Endothelial cell of umbilical vein (primary cell): ENCODE data around the gene IFRD2. TPM values are rescaled to one million over a fixed set of nuclear protein-coding genes. Genes with fewer than 3 reads are reported as not detected.

ENCODE experiments used
- BruUV-seq: library from RNA; stranded (reverse); fragments of 400-500 nt; replicated peaks from 2 replicates; lab custom pipeline; 2021; lab: Mats Ljungman, UMichigan
- CTCF ChIA-PET: fragments of 300-600, 350-600 bp; sonication (Branson Sonifier 250); formaldehyde crosslinking; loops from one replicate; lab custom pipeline; 2021; ENCODE audit warnings: antibody characterized with exemption, inconsistent platforms; lab: Charles Lee
- POLR2A ChIA-PET: fragments of 300-600, 350-600 bp; sonication (Branson Sonifier 250); formaldehyde crosslinking; loops from one replicate; lab custom pipeline; 2021; ENCODE audit warnings: antibody characterized with exemption, inconsistent platforms; lab: Charles Lee
- DNase-seq: peaks from one replicate; pipeline ENCODE4 v3.0.0-alpha.2; 2011; ENCODE audit warnings: low read depth, low spot score
- FAIRE-seq: peaks from 2 replicates; lab custom pipeline; 2011; peaks lifted over from hg19 to GRCh38; lab: Jason Lieb, UNC
- H2AFZ ChIP-seq: 2 replicates; pipeline ENCODE4 v1.6.0; 2012; ENCODE audit warnings: low read depth, low read length, control low read depth, inconsistent platforms
- H3K27ac ChIP-seq: 2 replicates; pipeline ENCODE4 v1.5.1; 2011; ENCODE audit warnings: low read depth, mild to moderate bottlenecking, control low read depth, low read length, moderate library complexity; ENCODE audit not compliant: insufficient read depth
- H3K27me3 ChIP-seq, 2 experiments: 2 replicates each; pipeline versions ENCODE4 v1.6.0 to v1.6.1; 2011; ENCODE audit warnings: low read length in 2 of 2, mixed read lengths in 1 of 2; ENCODE audit not compliant: control insufficient read depth in 2 of 2, insufficient read depth in 2 of 2
- H3K36me3 ChIP-seq, 2 experiments: 2 replicates in 1 of 2; 3 replicates in 1 of 2; pipeline ENCODE4 v1.5.1; 2011; ENCODE audit warnings: low read length in 2 of 2, mild to moderate bottlenecking in 1 of 2, moderate library complexity in 1 of 2; ENCODE audit not compliant: control insufficient read depth in 2 of 2, insufficient read depth in 2 of 2; ENCODE audit errors: extremely low read depth in 1 of 2
- H3K4me1 ChIP-seq: 3 replicates; pipeline ENCODE4 v1.5.1; 2011; ENCODE audit warnings: mild to moderate bottlenecking, low read length; ENCODE audit not compliant: control insufficient read depth, insufficient read depth; ENCODE audit errors: extremely low read depth
- H3K4me2 ChIP-seq: 2 replicates; pipeline ENCODE4 v1.6.1; 2011; ENCODE audit warnings: low read length, control low read depth, mixed read lengths; ENCODE audit not compliant: insufficient read depth
- H3K4me3 ChIP-seq, 3 experiments: fragments of 200-600 bp in 1 of 3; sonication (generic), shearing (Covaris generic) in 1 of 3; replicated peaks in 1 of 3; 2 replicates each; pipeline ENCODE4 v1.5.1; 2011 to 2016; ENCODE audit warnings: control low read depth in 3 of 3, low read length in 3 of 3, mild to moderate bottlenecking in 2 of 3, inconsistent platforms in 1 of 3, low read depth in 1 of 3, moderate library complexity in 1 of 3; ENCODE audit not compliant: insufficient read depth in 1 of 3
- H3K79me2 ChIP-seq: 2 replicates; pipeline ENCODE4 v1.6.0; 2012; ENCODE audit warnings: low read length, inconsistent platforms; ENCODE audit not compliant: control insufficient read depth, insufficient read depth
- H3K9ac ChIP-seq: replicated peaks from 2 replicates; pipeline ENCODE3; 2011; ENCODE audit warnings: low read length, control low read depth; ENCODE audit not compliant: insufficient read depth; ENCODE audit errors: extremely low read depth
- H3K9me1 ChIP-seq: replicated peaks from 3 replicates; pipeline ENCODE4 v1.6.0; 2011; ENCODE audit warnings: mild to moderate bottlenecking, low read length; ENCODE audit not compliant: control insufficient read depth, insufficient read depth; ENCODE audit errors: extremely low read depth
- H3K9me3 ChIP-seq: replicated peaks from 2 replicates; pipeline ENCODE4 v1.5.1; 2012; ENCODE audit warnings: low read length, inconsistent platforms; ENCODE audit not compliant: control insufficient read depth, insufficient read depth
- H4K20me1 ChIP-seq: replicated peaks from 2 replicates; pipeline ENCODE3; 2011; ENCODE audit warnings: mild to moderate bottlenecking, low read length; ENCODE audit not compliant: control insufficient read depth, insufficient read depth; ENCODE audit errors: extremely low read depth
- EZH2 ChIP-seq: IDR thresholded peaks from 2 replicates; pipeline ENCODE4 v1.6.1; 2012; ENCODE audit warnings: borderline replicate concordance, low read depth, mild to moderate bottlenecking, moderate library complexity, low read length, inconsistent platforms; ENCODE audit not compliant: severe bottlenecking
- FOS ChIP-seq: IDR thresholded peaks from 2 replicates; pipeline ENCODE4 v1.6.1; 2011; ENCODE audit warnings: mild to moderate bottlenecking, low read length, moderate library complexity, borderline replicate concordance; ENCODE audit not compliant: insufficient read depth
- GATA2 ChIP-seq: IDR thresholded peaks from 2 replicates; pipeline ENCODE4 v1.7.0; 2011; ENCODE audit warnings: low read depth, mild to moderate bottlenecking, moderate library complexity, mixed read lengths, low read length; ENCODE audit not compliant: insufficient read length, insufficient read depth
- JUN ChIP-seq: IDR thresholded peaks from 2 replicates; pipeline ENCODE4 v1.6.1; 2011; ENCODE audit warnings: borderline replicate concordance, low read depth; ENCODE audit not compliant: insufficient read length, insufficient read depth
- MYC ChIP-seq: IDR thresholded peaks from one replicate; pipeline ENCODE4 v1.6.1; 2011; ENCODE audit warnings: mild to moderate bottlenecking, low read depth, low read length
- POLR2AphosphoS5 ChIP-seq: IDR thresholded peaks from 2 replicates; pipeline ENCODE4 v1.6.1; 2012; ENCODE audit warnings: low read depth, mild to moderate bottlenecking, control low read depth, low read length, moderate library complexity; ENCODE audit not compliant: insufficient read depth
- dilution Hi-C: fragments of 300-500 bp; cut with MboI; formaldehyde crosslinking; loops from one replicate; pipeline ENCODE4 v1.15.0; 2019; ENCODE audit warnings: low sequenced_read_pairs; ENCODE audit not compliant: extremely low pct_ligation_motif_present
- intact Hi-C: fragments of 100-400 bp; cut with micrococcal nuclease; formaldehyde crosslinking; loops from one replicate; pipeline ENCODE4 v1.10.0; 2022
- polyA plus RNA-seq, 4 experiments: library from polyadenylated mRNA; depleted of rRNA in 3 of 4; stranded (reverse) in 3 of 4; unstranded in 1 of 4; fragments of >200 nt; gene quantifications; 2 replicates each; pipeline versions ENCODE4 v1.2.1 to v1.2.3, GENCODE V29; 2011 to 2012; ENCODE audit warnings: missing spikeins in 1 of 4
- total RNA-seq: library from RNA; stranded (reverse); gene quantifications from 2 replicates; pipeline ENCODE4 v1.2.3, GENCODE V29; 2021
- TF ChIP-seq, protein P1 (sequence below): IDR thresholded peaks from 2 replicates; pipeline ENCODE4 v1.6.1; 2011; ENCODE audit not compliant: insufficient read depth, insufficient read length

IFRD2 gene
- total and polyA plus RNA-seq, 2 donors (not counting 3 experiments of a cell fraction or from before 2014, with no cell fraction given) = 99.4 to 111 TPM

DNA sequence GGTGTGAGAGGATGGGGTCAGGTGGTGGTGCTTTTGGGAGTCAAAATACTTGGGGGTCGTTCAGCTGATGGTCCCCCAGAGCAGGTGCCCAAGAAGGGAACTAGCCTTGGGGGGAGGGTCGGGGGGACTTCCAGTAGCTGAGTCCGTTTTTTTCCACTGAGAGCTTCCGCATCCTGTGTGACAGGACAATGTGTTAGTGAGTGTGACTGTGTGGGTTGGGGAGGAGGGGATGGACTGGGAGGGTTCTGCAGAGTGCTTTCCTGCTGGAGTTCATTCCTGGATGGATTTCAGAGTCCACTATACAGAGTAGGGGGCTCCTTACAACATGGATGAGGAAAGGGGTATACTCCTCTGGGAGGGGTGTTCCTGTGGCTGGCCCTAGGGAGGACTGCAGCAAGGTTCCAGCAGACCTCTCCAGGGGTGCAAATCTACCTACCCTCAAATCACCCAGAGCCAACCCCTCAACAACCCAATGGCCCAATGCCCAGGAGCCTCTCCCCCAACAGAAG is 30.9 kb upstream of the IFRD2 start:
- ChIA-PET POLR2A (interaction anchor here (0.6 to 5.1 kb wide), 3 partner anchors 13 to 215 kb away, joined by 3 to 38 read pairs (median 5); partner anchors contain the start of genes HYAL3 and NAA80), CTCF (interaction anchor here (0.8 to 4.3 kb wide), 15 partner anchors 9 to 219 kb away, joined by 3 to 66 read pairs (median 10); partner anchors contain the start of genes CYB561D2, HYAL1, HYAL3 and NAA80)
- Histone ChIP-seq H3K9me1 (no peaks in the 10 kb centered on the region), H3K36me3 (peaks cover 8 to 27% of the 10 kb centered on the region in 2 experiments), H3K27me3 (no peaks in the 10 kb centered on the region), H3K27ac (peak overlapping the region; percentile 99), H3K9ac (peak overlapping the region; percentile 88), H3K9me3 (no peaks in the 10 kb centered on the region), H2AFZ (no peak overlapping the region), H3K4me2 (peak overlapping the region; percentile 75), H4K20me1 (no peaks in the 10 kb centered on the region), H3K4me3 (peak overlapping the region in 2 of 3 experiments; percentile 62 to 89), H3K79me2 (peaks cover 48% of the 10 kb centered on the region), H3K4me1 (peaks cover 55% of the 10 kb centered on the region)
- intact Hi-C loops = loop anchor here (1.0 to 2.0 kb wide), 3 partner anchors 11 to 156 kb away; partner anchors contain the start of genes HYAL3 and NAA80
- no peak for FAIRE-seq
- DNase-seq = peak; percentile 76
- dilution Hi-C loops = no loop called here
- TF ChIP-seq GATA2 (no peak), FOS (peak; percentile 3), EZH2 (no peak), JUN (no peak), MYC (no peak), POLR2AphosphoS5 (no peak)
- TF ChIP-seq, protein P1, sequence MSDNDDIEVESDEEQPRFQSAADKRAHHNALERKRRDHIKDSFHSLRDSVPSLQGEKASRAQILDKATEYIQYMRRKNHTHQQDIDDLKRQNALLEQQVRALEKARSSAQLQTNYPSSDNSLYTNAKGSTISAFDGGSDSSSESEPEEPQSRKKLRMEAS = no peak
- no TSS peak for BruUV-seq
